HCT116 (cell line): ENCODE measurements around the gene KIFC3.
A peak's percentile ranks its signal among the peaks of the same experiment; 100 is the strongest.

ENCODE experiments used
- CTCF ChIP-seq, 3 experiments: fragments of 200-600 bp in 1 of 3; sonication (generic) in 1 of 3; IDR thresholded peaks in 2 of 3; conservative IDR thresholded peaks in 1 of 3; 2 replicates each; pipeline ENCODE4 v1.5.1; 2012 to 2017; ENCODE audit warnings: low read depth in 2 of 3, low read length in 2 of 3, antibody characterized with exemption in 1 of 3, borderline replicate concordance in 1 of 3, control low read depth in 1 of 3, mild to moderate bottlenecking in 1 of 3, mixed read lengths in 1 of 3, mixed run types in 1 of 3, moderate library complexity in 1 of 3; ENCODE audit not compliant: insufficient read depth in 1 of 3
- FOSL1 ChIP-seq: IDR thresholded peaks from 2 replicates; pipeline ENCODE4 v1.6.1; 2012; ENCODE audit warnings: low read depth
- MAX ChIP-seq: IDR thresholded peaks from 2 replicates; pipeline ENCODE4 v1.6.1; 2012
- POLR2A ChIP-seq: IDR thresholded peaks from 2 replicates; pipeline ENCODE4 v1.7.0; 2011; ENCODE audit warnings: borderline replicate concordance; ENCODE audit not compliant: insufficient read depth, insufficient read length; ENCODE audit errors: extremely low read depth
- POLR2AphosphoS5 ChIP-seq: IDR thresholded peaks from 2 replicates; pipeline ENCODE4 v1.6.1; 2011; ENCODE audit warnings: mild to moderate bottlenecking, low read depth, low read length, moderate library complexity

- no peak for TF ChIP-seq FOSL1
- TF ChIP-seq POLR2AphosphoS5, result no peak
- TF ChIP-seq POLR2A, result no peak
- TF ChIP-seq CTCF (IDR thresholded peaks at IDR 0.05 in 2 of 3, conservative IDR thresholded peaks at IDR 0.05 in 1 of 3; ENCODE audit: borderline replicate concordance in 1 of 3, insufficient read depth in 1 of 3, low read depth in 2 of 3, low read length in 2 of 3), result peak; percentile 74 to 86 (median 83)
- no peak for TF ChIP-seq MAX
Measured at GRCh38 chr16:57720142-57720575, 82.1 kb downstream of the KIFC3 start.
